Transverse colon (tissue), 3 donors: ENCODE data around the gene FCHO2.

ENCODE experiments used
- EP300 ChIP-seq: sonication (generic); formaldehyde crosslinking; IDR thresholded peaks from one replicate; pipeline ENCODE4 v1.6.1; 2017; ENCODE audit warnings: antibody characterized with exemption, low read depth
- POLR2A ChIP-seq: fragments of 450-650 bp; IDR thresholded peaks from one replicate; pipeline ENCODE4 v1.6.1; 2016; ENCODE audit warnings: antibody characterized with exemption, mild to moderate bottlenecking, moderate library complexity
- TF ChIP-seq, protein P1 (sequence below), 5 experiments: fragments of 200-600 bp in 3 of 5; fragments of 450-650 bp in 2 of 5; sonication (generic) in 3 of 5; IDR thresholded peaks; 1 replicate in 2 of 5; 2 replicates in 3 of 5; pipeline ENCODE4 v1.5.1; 2016 to 2017; ENCODE audit warnings: antibody characterized with exemption in 5 of 5, inconsistent platforms in 3 of 5, mild to moderate bottlenecking in 2 of 5, moderate library complexity in 1 of 5

DNA sequence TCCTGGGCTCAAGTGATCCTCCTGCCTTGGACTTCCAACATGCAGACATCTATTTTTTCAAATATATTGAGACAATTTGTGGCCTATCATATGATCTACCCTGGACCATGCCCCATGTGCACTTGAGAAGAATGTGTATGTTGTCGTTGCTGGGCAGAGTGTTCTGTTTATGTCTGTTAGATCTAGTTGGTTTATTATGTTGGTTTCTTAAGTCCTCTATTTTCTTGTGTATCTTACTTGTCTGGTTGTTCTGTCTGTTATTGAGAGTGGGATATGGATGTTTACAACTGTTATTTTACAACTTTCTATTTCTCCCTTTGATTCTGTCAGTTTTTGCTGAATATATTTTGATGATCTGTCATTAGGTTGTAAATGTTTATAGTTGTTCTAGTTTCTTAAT is 154.3 kb downstream of the FCHO2 start:
- TF ChIP-seq POLR2A (no peak), EP300 (no peak)
- TF ChIP-seq, protein P1, sequence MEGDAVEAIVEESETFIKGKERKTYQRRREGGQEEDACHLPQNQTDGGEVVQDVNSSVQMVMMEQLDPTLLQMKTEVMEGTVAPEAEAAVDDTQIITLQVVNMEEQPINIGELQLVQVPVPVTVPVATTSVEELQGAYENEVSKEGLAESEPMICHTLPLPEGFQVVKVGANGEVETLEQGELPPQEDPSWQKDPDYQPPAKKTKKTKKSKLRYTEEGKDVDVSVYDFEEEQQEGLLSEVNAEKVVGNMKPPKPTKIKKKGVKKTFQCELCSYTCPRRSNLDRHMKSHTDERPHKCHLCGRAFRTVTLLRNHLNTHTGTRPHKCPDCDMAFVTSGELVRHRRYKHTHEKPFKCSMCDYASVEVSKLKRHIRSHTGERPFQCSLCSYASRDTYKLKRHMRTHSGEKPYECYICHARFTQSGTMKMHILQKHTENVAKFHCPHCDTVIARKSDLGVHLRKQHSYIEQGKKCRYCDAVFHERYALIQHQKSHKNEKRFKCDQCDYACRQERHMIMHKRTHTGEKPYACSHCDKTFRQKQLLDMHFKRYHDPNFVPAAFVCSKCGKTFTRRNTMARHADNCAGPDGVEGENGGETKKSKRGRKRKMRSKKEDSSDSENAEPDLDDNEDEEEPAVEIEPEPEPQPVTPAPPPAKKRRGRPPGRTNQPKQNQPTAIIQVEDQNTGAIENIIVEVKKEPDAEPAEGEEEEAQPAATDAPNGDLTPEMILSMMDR (IDR thresholded peaks at IDR 0.05), result no peak
